Stimulated activated memory B cell treated with anti-CD40 and anti-IgM and Interleukin-4, amounts not matched to agents 10 μg/mL and 1 μg/mL and 100 μg/mL, for 72 hours (primary cell): ENCODE data around the gene DIP2C.
"Not testable (repeated sequence)": the region's sequence is repeated elsewhere in the genome, so short reads cannot be mapped to it uniquely, and the experiment has no call there.

ENCODE experiments used
- ATAC-seq: fragments of 150-1000 bp; cut with Tn5 transposase; 2 replicates; pipeline ENCODE4 v1.10.0; 2021
- H3K27ac Mint-ChIP-seq: one replicate; pipeline ENCODE4 v1.8.0; 2022; ENCODE audit warnings: mild to moderate bottlenecking, mixed read lengths
- H3K27me3 Mint-ChIP-seq: one replicate; pipeline ENCODE4 v1.8.0; 2022; ENCODE audit warnings: mixed read lengths
- H3K36me3 Mint-ChIP-seq: one replicate; pipeline ENCODE4 v1.8.0; 2022; ENCODE audit warnings: mixed read lengths
- H3K4me1 Mint-ChIP-seq: one replicate; pipeline ENCODE4 v1.8.0; 2022; ENCODE audit warnings: mixed read lengths
- H3K4me3 Mint-ChIP-seq: one replicate; pipeline ENCODE4 v1.8.0; 2022; ENCODE audit warnings: mild to moderate bottlenecking, moderate library complexity, mixed read lengths
- H3K9me3 Mint-ChIP-seq: one replicate; pipeline ENCODE4 v1.8.0; 2022; ENCODE audit warnings: mixed read lengths

The DIP2C gene

GRCh38 chr10:351770-352334 lies 337.6 kb downstream of the DIP2C start:
- H3K9me3 Mint-ChIP-seq: peaks cover 9% of the 10 kb centered on the region
- H3K27ac Mint-ChIP-seq: no peak overlapping the region
- peak; percentile 37 for ATAC-seq
- no peaks in the 10 kb centered on the region for H3K27me3 Mint-ChIP-seq
- peaks cover 8% of the 10 kb centered on the region for H3K4me1 Mint-ChIP-seq
- H3K4me3 Mint-ChIP-seq: no peak overlapping the region
- peaks cover 7% of the 10 kb centered on the region for H3K36me3 Mint-ChIP-seq

GRCh38 chr10:350981-351501 lies 338.4 kb downstream of the DIP2C start:
- peaks cover 4% of the 10 kb centered on the region for H3K4me1 Mint-ChIP-seq
- H3K9me3 Mint-ChIP-seq: peaks cover 9% of the 10 kb centered on the region
- no peak for ATAC-seq
- H3K36me3 Mint-ChIP-seq: peaks cover 7% of the 10 kb centered on the region
- H3K27me3 Mint-ChIP-seq: no peaks in the 10 kb centered on the region
- no peak overlapping the region for H3K4me3 Mint-ChIP-seq
- H3K27ac Mint-ChIP-seq: no peak overlapping the region

GRCh38 chr10:349081-349480 lies 340.4 kb downstream of the DIP2C start:
- Mint-ChIP-seq H3K27ac (no peak overlapping the region), H3K36me3 (peaks cover 7% of the 10 kb centered on the region), H3K4me1 (no peaks in the 10 kb centered on the region), H3K27me3 (no peaks in the 10 kb centered on the region), H3K9me3 (peaks cover 9% of the 10 kb centered on the region), H3K4me3 (no peak overlapping the region)
- ATAC-seq: no peak

GRCh38 chr10:348456-348855 lies 341.0 kb downstream of the DIP2C start:
- H3K9me3 Mint-ChIP-seq: peaks cover 9% of the 10 kb centered on the region
- no peak overlapping the region for H3K4me3 Mint-ChIP-seq
- no peaks in the 10 kb centered on the region for H3K4me1 Mint-ChIP-seq
- H3K27me3 Mint-ChIP-seq: no peaks in the 10 kb centered on the region
- ATAC-seq: no peak
- peaks cover 7% of the 10 kb centered on the region for H3K36me3 Mint-ChIP-seq
- H3K27ac Mint-ChIP-seq: no peak overlapping the region

- H3K27me3 Mint-ChIP-seq, H3K4me3 Mint-ChIP-seq, H3K36me3 Mint-ChIP-seq, ATAC-seq, H3K4me1 Mint-ChIP-seq, H3K9me3 Mint-ChIP-seq, H3K27ac Mint-ChIP-seq: not testable (repeated sequence)
Measured at GRCh38 chr10:347774-348173, 341.7 kb downstream of the DIP2C start.

GRCh38 chr10:347190-347589 lies 342.3 kb downstream of the DIP2C start:
- H3K9me3 Mint-ChIP-seq, H3K27ac Mint-ChIP-seq, H3K4me1 Mint-ChIP-seq, H3K27me3 Mint-ChIP-seq, H3K4me3 Mint-ChIP-seq, ATAC-seq, H3K36me3 Mint-ChIP-seq: not testable (repeated sequence)

GRCh38 chr10:344582-345200 lies 344.8 kb downstream of the DIP2C start:
- Mint-ChIP-seq H3K9me3 (peaks cover 9% of the 10 kb centered on the region), H3K27ac (no peak overlapping the region), H3K4me1 (no peaks in the 10 kb centered on the region), H3K36me3 (peaks cover 7% of the 10 kb centered on the region), H3K27me3 (no peaks in the 10 kb centered on the region), H3K4me3 (no peak overlapping the region)
- ATAC-seq: no peak

- Mint-ChIP-seq H3K9me3 (peaks cover 9% of the 10 kb centered on the region), H3K4me1 (peaks cover 6% of the 10 kb centered on the region), H3K27me3 (no peaks in the 10 kb centered on the region), H3K36me3 (peaks cover 7% of the 10 kb centered on the region), H3K4me3 (no peak overlapping the region), H3K27ac (no peak overlapping the region)
- ATAC-seq: no peak
Measured at GRCh38 chr10:343231-344220, 345.9 kb downstream of the DIP2C start.

GRCh38 chr10:341081-341740 lies 348.3 kb downstream of the DIP2C start:
- no peaks in the 10 kb centered on the region for H3K36me3 Mint-ChIP-seq
- H3K4me3 Mint-ChIP-seq: no peak overlapping the region
- no peaks in the 10 kb centered on the region for H3K9me3 Mint-ChIP-seq
- H3K4me1 Mint-ChIP-seq: peaks cover 16% of the 10 kb centered on the region
- no peak overlapping the region for H3K27ac Mint-ChIP-seq
- H3K27me3 Mint-ChIP-seq: no peaks in the 10 kb centered on the region
- no peak for ATAC-seq

GRCh38 chr10:340646-341045 lies 348.8 kb downstream of the DIP2C start:
- H3K36me3 Mint-ChIP-seq: no peaks in the 10 kb centered on the region
- H3K9me3 Mint-ChIP-seq: no peaks in the 10 kb centered on the region
- H3K4me3 Mint-ChIP-seq: no peak overlapping the region
- peaks cover 16% of the 10 kb centered on the region for H3K4me1 Mint-ChIP-seq
- H3K27me3 Mint-ChIP-seq: no peaks in the 10 kb centered on the region
- ATAC-seq: no peak
- no peak overlapping the region for H3K27ac Mint-ChIP-seq

- Mint-ChIP-seq H3K36me3 (no peaks in the 10 kb centered on the region), H3K4me1 (peaks cover 17% of the 10 kb centered on the region), H3K9me3 (no peaks in the 10 kb centered on the region), H3K27ac (peak overlapping the region; percentile 50), H3K27me3 (no peaks in the 10 kb centered on the region), H3K4me3 (no peak overlapping the region)
- no peak for ATAC-seq
Measured at GRCh38 chr10:339038-339391, 350.5 kb downstream of the DIP2C start.

- ATAC-seq: peak; percentile 44
- Mint-ChIP-seq H3K9me3 (no peaks in the 10 kb centered on the region), H3K27me3 (no peaks in the 10 kb centered on the region), H3K4me1 (peaks cover 23% of the 10 kb centered on the region), H3K27ac (peak overlapping the region; percentile 50), H3K4me3 (no peak overlapping the region), H3K36me3 (no peaks in the 10 kb centered on the region)
Measured at GRCh38 chr10:338171-339037, 351.1 kb downstream of the DIP2C start.

GRCh38 chr10:336247-336646 lies 353.2 kb downstream of the DIP2C start:
- Mint-ChIP-seq H3K4me1 (peaks cover 39% of the 10 kb centered on the region), H3K4me3 (no peak overlapping the region), H3K9me3 (no peaks in the 10 kb centered on the region), H3K36me3 (no peaks in the 10 kb centered on the region), H3K27me3 (no peaks in the 10 kb centered on the region), H3K27ac (peak overlapping the region; percentile 54)
- no peak for ATAC-seq

- Mint-ChIP-seq H3K27me3 (no peaks in the 10 kb centered on the region), H3K4me1 (peaks cover 39% of the 10 kb centered on the region), H3K9me3 (no peaks in the 10 kb centered on the region), H3K27ac (no peak overlapping the region), H3K4me3 (no peak overlapping the region), H3K36me3 (no peaks in the 10 kb centered on the region)
- ATAC-seq: no peak
Measured at GRCh38 chr10:335151-335800, 354.2 kb downstream of the DIP2C start.
